Measurements from ENCODE around the gene C1orf115. TPM values are rescaled to one million over a fixed set of nuclear protein-coding genes. Genes with fewer than 3 reads are reported as not detected.

C1orf115 gene
- total and polyA plus RNA-seq, 9 of the 15 experiments (the other 6 are each of a cell fraction or from before 2014, with no cell fraction given): not detected

DNA sequence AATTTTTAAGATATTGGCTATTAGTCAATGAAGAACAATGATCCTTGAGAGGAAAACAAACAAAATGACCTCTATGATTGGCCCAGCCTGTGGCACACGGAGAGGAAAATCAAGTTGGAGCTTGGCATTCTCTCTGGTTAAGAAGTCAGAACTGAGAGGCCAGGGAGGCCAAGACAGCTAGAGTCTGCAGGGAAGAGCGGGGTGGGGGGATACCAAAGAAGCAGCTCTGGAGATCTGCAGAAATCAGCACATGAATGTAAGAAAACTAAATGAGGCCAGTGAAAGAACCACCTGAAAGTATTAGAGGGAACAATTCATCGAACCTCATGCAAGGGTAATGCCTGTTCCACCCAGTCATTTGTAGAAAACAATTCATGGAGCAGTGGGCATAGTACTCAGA is 23.8 kb upstream of the C1orf115 start:
- H3K9me3 ChIP-seq (replicated peaks; ENCODE audit: control insufficient read depth, insufficient read depth, low read depth, low read length): no peaks in the 10 kb centered on the region
- DNase-seq (ENCODE audit: extremely low read depth in 1 of 4, low spot score in 3 of 4) (no peak), ATAC-seq (no peak), FAIRE-seq (no peak)
- no peak overlapping the region for H3K4me3 ChIP-seq
- H3K27ac ChIP-seq (ENCODE audit: extremely low read depth, low read depth, low read length): no peak overlapping the region
- no peaks in the 10 kb centered on the region for H3K36me3 ChIP-seq (ENCODE audit: control insufficient read depth, insufficient read depth, low read length)
- H3K4me1 ChIP-seq (replicated peaks in 1 of 2; ENCODE audit: control insufficient read depth in 2 of 2, insufficient read depth in 2 of 2, low read length in 2 of 2): no peaks in the 10 kb centered on the region
- no peak overlapping the region for H3K4me2 ChIP-seq (ENCODE audit: insufficient read depth, low read length)
- CTCF ChIA-PET (ENCODE audit: low intra/inter-chr PET ratio): interaction anchor here (0.7 kb wide), 1 partner anchor 134 kb away, joined by 3 read pairs; no protein-coding TSS in a partner anchor
- H3K27me3 ChIP-seq (ENCODE audit: control insufficient read depth in 2 of 2, insufficient read depth in 2 of 2, low read length in 2 of 2): peaks cover 0 to 4% of the 10 kb centered on the region in 2 experiments; a peak in 1 of 5 replicates
- H2AFZ ChIP-seq (ENCODE audit: low read depth, low read length): no peak overlapping the region
- WGBS (ENCODE audit: insufficient coverage, low coverage, missing lambda C conversion rate): 0% methylated on average over 3 of the region's 3 CpGs
- POLR2A ChIA-PET: interaction anchor here (1.7 kb wide), 1 partner anchor 9 kb away, joined by 5 read pairs; no protein-coding TSS in a partner anchor
- in situ Hi-C loops (cut with MboI): no loop called here
- no peaks in the 10 kb centered on the region for H3K9me1 ChIP-seq (ENCODE audit: control insufficient read depth, insufficient read depth, low read length)
- no peaks in the 10 kb centered on the region for H3K79me2 ChIP-seq (ENCODE audit: control insufficient read depth, insufficient read depth, low read length)
- H4K20me1 ChIP-seq (replicated peaks; ENCODE audit: control insufficient read depth, insufficient read depth, low read length): no peaks in the 10 kb centered on the region
- TF ChIP-seq, protein P1, sequence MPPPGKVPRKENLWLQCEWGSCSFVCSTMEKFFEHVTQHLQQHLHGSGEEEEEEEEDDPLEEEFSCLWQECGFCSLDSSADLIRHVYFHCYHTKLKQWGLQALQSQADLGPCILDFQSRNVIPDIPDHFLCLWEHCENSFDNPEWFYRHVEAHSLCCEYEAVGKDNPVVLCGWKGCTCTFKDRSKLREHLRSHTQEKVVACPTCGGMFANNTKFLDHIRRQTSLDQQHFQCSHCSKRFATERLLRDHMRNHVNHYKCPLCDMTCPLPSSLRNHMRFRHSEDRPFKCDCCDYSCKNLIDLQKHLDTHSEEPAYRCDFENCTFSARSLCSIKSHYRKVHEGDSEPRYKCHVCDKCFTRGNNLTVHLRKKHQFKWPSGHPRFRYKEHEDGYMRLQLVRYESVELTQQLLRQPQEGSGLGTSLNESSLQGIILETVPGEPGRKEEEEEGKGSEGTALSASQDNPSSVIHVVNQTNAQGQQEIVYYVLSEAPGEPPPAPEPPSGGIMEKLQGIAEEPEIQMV (tag; conservative IDR thresholded peaks at IDR 0.05; ENCODE audit: low read depth): no peak
- TF ChIP-seq BRCA1 (IDR thresholded peaks at IDR 0.05) (no peak), BRCA1 (CRISPR knock-in tag; IDR thresholded peaks at IDR 0.05) (no peak), FUS (optimal IDR thresholded peaks at IDR 0.05; ENCODE audit: low read depth, low read length) (no peak), HLTF (IDR thresholded peaks at IDR 0.05) (no peak)
- TF ChIP-seq, protein P2, sequence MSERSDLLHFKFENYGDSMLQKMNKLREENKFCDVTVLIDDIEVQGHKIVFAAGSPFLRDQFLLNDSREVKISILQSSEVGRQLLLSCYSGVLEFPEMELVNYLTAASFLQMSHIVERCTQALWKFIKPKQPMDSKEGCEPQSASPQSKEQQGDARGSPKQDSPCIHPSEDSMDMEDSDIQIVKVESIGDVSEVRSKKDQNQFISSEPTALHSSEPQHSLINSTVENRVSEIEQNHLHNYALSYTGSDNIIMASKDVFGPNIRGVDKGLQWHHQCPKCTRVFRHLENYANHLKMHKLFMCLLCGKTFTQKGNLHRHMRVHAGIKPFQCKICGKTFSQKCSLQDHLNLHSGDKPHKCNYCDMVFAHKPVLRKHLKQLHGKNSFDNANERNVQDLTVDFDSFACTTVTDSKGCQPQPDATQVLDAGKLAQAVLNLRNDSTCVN (CRISPR knock-in tag; IDR thresholded peaks at IDR 0.05): no peak
- BruUV-seq (replicated peaks): no TSS peak
- intact Hi-C loops (cut with micrococcal nuclease): no loop called here
- no peak overlapping the region for H3K9ac ChIP-seq (ENCODE audit: insufficient read depth in 1 of 2, low read depth in 2 of 2, low read length in 2 of 2)
